Hematopoietic multipotent progenitor cell treated with erythropoietin and hydrocortisone succinate and interleukin-3 and kit ligand, for 8 days (in vitro differentiated cells): Measurements from ENCODE around the gene ZNF521.

Experiments used
- DNase-seq: peaks from one replicate; pipeline ENCODE4 v3.0.0-alpha.2; 2015

Gene ZNF521

DNA sequence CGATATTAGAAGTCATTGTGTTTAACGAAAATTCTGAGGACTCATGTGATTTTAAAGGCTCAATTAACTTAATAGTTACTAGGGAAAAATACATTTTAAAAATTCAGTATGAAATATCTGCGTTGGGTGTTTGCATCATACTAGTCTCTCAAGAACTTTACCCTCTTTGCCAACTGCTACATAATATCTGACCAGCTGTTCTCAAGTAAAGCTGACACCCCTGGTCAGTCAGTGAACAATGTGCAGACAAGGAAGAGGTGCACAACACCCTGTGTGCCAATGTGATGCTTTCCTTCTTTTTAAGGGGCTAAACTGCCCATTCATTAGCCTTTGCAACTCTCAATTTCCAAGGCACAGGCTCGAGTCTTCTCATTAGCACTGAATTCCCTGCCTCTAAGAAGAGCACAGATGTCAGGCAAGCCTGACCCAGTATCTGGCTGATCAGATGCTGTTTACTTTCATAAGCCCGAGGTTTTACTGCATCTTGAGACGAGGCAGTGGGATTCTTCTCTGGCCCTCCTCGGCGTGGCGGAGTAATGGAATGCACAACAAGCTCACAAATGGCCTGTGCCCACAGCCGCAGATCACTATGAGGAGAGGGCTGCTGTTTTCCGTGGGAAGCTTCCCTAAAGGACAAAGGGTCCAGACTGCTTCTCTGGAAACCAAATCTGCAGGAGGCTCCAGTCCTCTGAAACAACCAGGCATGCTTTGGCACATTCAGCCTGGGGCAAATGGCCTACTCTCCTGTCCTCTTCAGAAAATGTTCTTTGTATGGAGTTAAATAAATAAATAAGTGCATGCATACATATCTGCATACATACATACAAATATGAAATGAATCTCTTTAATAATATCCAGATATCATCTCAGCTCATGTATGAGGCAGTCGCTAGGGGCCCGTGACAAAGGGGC lies 240.3 kb downstream of the ZNF521 start:
- DNase-seq: no peak

- no peak for DNase-seq
Observed at GRCh38 chr18:25109484-25109883, 242.5 kb downstream of the ZNF521 start.

DNA sequence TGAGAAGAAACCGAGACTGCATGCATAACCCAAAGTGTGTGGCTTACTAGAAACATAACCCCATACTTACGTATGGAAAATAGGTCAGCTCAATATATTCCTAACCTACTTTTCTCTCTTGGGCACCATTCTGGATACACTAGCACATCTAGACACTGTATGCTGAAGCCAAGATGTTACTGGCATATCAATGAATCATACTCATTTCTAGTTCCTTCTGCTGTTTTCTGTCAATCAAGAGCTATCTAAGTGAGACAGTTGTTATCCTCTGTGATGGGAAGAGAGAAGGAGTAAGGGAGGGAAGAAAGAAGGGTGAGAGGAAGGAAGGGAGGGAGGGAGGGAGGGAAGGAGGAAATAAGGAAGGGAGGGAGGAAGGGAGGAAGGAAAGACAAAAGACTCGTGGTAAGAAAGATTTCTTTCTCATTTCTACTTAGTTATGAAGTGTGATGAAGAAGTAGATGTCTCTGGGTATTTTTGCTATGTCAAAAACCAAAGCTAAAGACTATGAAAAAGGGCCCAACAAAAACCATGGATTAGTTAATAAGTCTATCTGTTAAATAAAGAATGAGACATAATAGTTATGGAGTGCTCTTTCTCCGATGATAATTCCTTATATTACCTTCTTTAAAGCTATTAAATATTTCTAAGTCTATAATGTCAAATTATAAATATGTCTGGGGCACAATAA lies 248.4 kb downstream of the ZNF521 start:
- no peak for DNase-seq

DNA sequence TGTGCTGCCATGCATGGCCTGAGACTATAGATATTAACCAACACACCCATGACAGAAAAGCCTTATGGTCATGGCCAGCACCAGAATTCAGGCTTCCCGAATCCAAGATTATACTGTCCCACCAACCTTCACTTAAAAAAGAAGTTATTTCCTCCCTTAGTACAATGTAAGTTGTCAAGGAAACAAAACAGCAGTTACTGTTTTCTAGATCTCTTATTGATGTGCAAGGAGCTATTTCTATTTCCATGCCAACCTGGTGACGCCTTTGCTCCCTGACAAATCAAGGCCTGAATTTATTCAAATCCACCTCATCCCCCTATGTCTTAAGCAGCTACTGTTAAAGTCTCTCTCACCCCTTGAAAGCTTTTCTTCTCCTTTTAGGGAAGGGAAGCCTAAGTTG lies 249.3 kb downstream of the ZNF521 start:
- DNase-seq: no peak

DNA sequence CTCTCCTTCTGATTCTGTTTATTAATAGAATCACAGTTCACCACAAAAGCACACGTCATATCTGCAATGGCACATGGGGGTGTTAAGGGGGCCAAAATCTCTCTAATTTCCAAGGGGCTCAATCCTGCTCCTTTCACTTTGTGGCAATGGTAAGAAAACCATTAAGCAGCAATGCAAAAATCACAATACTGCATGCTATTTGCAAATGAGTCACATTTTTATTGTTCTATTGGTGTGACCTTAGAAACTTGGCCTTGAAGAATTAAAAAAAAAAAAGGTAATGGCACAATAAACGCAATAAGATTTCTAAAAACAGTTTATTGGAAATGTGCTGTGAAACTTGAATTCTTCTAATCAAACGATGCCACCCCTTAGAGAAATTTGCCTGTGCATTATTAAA lies 251.5 kb downstream of the ZNF521 start:
- DNase-seq: no peak

GRCh38 chr18:25099895-25100294 lies 252.1 kb downstream of the ZNF521 start:
- peak; percentile 10 for DNase-seq

GRCh38 chr18:25097569-25098056 lies 254.4 kb downstream of the ZNF521 start:
- no peak for DNase-seq

DNA sequence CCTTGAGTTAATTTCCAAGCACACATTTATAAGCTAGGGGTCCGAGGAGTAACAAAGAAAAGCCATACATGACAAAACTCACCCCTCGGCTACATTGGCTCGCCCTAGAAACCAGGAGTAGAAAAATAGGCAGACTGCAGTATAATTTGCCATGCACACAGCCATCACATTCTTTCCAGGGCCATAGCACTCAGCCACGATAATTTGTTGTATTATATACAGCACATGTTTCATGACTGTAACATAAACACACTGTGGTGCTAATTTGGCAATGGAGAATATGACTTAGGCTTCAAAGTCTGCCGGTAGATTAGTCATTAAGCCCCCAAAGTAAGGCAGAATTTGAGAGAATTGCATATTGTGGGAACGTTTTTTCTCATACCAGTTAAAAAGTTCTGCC lies 254.9 kb downstream of the ZNF521 start:
- no peak for DNase-seq

DNA sequence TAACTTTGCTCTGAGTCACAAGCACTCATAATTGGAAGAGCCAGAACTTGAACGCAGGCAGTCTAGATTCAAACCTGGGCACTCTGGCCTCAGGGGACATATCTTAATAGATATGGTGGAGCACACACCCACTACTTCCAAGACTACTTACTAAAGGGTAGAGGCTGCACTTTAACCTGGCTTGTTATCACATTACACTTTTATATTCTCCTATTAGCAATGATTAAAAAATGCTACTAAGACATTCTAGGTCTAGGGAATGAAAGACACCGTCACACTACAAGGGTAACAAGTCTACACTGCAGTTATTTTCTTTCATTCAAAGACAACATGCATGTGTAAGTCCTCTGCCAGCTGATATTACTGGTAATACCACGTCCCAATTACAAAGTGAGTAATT lies 258.8 kb downstream of the ZNF521 start:
- no peak for DNase-seq

DNA sequence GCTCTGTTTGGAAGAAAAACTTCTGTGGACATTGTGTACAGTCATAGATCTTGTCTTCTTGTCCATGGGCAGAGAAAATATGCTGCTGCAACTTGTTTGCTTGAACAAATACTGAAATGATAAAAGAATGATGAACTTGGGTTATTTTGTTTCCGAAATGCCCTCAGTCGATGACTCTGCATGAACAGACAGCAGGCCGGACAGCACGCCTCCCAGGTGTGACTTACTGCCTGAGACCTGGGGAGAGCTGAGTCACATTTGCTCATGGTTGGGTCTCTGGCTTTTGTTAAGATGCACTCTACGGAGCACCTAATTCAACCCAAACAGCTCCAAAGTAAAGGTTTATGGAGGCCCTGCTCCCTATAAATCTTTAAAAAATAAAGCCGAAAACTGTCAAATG lies 262.5 kb downstream of the ZNF521 start:
- DNase-seq: no peak

DNA sequence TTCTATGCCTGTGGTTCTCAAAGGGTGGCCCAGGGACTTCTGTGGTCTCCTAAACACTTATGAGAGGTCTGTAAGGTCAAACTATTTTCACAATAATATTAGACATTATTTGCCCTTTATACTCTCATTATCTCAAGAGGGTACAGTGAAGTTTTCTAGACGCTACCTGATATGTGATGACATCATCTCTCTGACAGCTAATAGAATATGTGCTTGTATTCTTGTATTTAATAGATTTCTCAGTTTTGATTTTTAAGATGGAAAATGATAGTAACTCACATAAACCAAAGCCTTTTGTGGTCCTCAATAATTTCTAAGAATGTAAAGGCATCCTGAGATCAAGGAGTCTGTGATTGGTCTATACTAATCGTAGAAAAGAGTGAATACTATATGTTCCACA lies 265.1 kb downstream of the ZNF521 start:
- DNase-seq: no peak

GRCh38 chr18:25081001-25081400 lies 271.0 kb downstream of the ZNF521 start:
- DNase-seq: no peak

DNA sequence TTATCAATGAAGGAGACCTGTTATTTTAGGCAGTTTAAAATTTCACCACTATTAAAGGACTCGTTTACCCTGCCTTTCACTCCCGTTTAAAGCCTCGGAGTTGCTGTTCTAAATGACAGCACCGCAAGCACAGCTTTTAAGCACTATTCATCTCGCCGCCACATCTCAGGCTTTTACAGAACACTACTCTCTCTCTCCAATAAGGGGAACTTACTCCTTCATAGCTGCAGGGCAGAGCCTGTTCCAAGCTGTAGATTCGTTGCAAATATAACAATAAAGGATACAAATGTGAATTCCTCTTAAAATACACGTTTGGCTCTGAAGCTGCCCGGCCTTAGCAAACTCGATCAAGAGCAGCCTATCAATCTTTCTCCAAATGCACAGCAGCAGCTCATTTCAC lies 271.8 kb downstream of the ZNF521 start:
- DNase-seq: no peak

GRCh38 chr18:25077944-25078723 lies 273.8 kb downstream of the ZNF521 start:
- DNase-seq: no peak

GRCh38 chr18:25077038-25077943 lies 274.7 kb downstream of the ZNF521 start:
- no peak for DNase-seq

GRCh38 chr18:25075783-25076182 lies 276.2 kb downstream of the ZNF521 start:
- no peak for DNase-seq

GRCh38 chr18:25075331-25075730 lies 276.6 kb downstream of the ZNF521 start:
- DNase-seq: no peak

GRCh38 chr18:25074925-25075324 lies 277.0 kb downstream of the ZNF521 start:
- DNase-seq: no peak

DNA sequence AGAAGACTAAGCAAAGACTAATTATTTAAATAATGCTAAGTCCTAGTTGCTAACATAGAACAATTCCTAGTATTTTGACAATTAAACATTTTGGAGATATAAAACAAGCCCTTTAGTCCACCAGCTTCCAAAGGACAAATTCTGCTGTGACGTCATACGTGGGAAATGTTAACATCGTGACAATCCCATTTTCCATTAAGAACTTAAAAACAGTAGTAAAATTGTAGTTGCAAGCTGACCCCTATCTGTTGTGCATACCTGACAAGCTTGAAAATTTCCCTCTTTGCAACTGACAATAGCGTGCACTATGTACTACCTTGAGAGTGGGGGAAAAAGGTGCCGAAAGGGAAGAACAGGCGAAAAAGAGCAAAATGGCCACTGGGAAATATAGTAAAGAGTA lies 279.8 kb downstream of the ZNF521 start:
- no peak for DNase-seq

DNA sequence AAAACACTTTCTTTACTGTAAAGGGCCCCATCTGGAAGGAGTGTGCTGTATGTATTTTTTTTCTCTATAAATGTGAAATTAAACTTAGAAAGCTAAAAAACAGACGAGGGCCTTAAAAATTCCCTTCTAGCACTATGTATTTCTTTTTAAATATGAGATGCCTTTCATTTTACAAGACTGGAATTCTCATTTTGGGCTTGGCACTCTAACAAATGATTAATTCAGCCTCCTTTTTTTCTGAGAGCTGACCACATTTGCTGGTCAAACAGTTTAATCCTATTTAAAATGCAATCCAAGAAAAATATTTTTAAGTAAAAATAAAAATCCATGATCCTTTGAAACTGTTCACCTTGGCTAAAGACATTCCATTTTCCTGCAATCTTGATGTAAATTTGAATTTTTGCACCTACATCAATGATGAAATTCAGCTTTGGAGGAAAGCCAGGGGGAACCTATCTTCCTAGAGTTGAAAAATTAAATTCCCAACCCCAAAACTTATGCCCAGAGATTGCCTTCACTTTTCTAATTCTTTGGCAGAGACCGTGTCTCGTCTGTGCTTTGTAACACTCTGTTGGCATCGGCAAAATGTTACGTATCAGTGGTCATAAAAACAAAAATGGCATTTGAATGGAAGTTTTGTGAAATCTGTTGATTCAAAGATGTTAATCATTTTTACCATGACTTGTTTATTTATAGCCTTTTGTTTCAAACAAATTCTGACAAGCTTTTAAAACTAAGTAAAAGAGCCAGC lies 284.5 kb downstream of the ZNF521 start:
- no peak for DNase-seq

DNA sequence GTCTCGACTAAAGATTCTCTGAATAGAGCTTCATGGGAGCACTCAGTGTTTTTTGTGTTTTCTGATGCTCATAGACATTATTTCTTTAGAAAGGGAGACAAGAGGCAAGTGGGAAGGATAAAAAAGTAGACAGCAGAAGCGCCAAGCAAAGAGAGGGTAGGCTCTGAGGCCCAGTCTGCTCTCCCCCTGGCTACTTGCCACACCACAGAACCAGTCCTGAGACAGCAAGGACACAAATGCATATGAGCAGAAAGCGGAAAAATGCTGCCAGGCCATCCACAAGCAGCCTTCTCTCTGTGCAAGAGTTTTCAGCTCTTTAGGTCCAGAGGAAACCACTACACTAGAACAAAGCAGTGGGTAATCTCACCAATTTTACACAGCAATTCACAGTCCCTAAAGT lies 285.4 kb downstream of the ZNF521 start:
- DNase-seq: no peak

DNA sequence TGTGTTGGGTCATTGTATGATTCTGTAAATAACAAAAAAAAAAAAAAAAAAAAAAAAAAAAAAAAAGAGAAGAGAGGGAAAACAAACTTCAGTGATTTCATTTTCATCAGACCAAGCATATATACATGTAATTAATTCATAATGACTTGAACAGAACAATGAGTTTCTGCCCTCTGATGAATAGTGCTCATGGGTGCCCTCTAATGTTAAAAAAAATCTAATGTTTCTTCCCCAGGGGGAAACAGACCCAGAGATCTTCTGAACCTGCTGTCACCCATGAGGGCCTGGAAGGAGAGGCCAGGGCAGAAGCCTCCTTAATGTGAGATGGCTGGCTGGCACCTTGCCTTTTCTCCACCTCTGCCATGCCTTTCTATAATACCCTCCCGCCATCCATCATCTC lies 289.2 kb downstream of the ZNF521 start:
- no peak for DNase-seq
